A549 (cell line): ENCODE measurements around the gene FRRS1L. TPM values are rescaled to one million over a fixed set of nuclear protein-coding genes. Genes with fewer than 3 reads are reported as not detected.

Experiments
- ATAC-seq, 2 experiments: fragments of 200-7000 bp in 1 of 2; fragments of >200 bp in 1 of 2; cut with Nextera tagmentation in 1 of 2; cut with Tn5 transposase in 1 of 2; 3 replicates each; pipeline versions ENCODE4 v1.8.0 to v1.9.1; 2018 to 2020; ENCODE audit warnings: mild to moderate bottlenecking in 1 of 2, moderate library complexity in 1 of 2
- CTCF ChIA-PET: fragments of 300-600 bp; sonication (Branson Sonifier 250); formaldehyde crosslinking; extraction: SDS; loops from one replicate; lab custom pipeline; 2021; ENCODE audit warnings: antibody characterized with exemption, inconsistent platforms; lab: Yijun Ruan, JAX
- POLR2A ChIA-PET: fragments of 350-600 bp; formaldehyde crosslinking; extraction: SDS; loops from one replicate; lab custom pipeline; 2021; ENCODE audit warnings: antibody characterized with exemption, inconsistent platforms; lab: Yijun Ruan, JAX
- DNase-seq, 2 experiments: peaks; one replicate each; pipeline versions ENCODE4 v3.0.0 to v3.0.0-alpha.2; 2011 to 2016; ENCODE audit warnings: low read depth in 1 of 2, low spot score in 1 of 2
- FAIRE-seq: peaks from 2 replicates; lab custom pipeline; 2011; peaks lifted over from hg19 to GRCh38; lab: Jason Lieb, UNC
- H3K27ac ChIP-seq, 2 experiments: fragments of >200 bp; sonication (Bioruptor Twin); formaldehyde crosslinking; 3 replicates each; pipeline ENCODE4 v1.5.1; 2016 to 2017
- H3K4me1 ChIP-seq: fragments of >200 bp; sonication (Bioruptor Twin); formaldehyde crosslinking; 3 replicates; pipeline ENCODE4 v1.6.1; 2016
- H3K4me2 ChIP-seq: fragments of >200 bp; sonication (Bioruptor Twin); formaldehyde crosslinking; 3 replicates; pipeline ENCODE4 v1.6.1; 2016
- H3K4me3 ChIP-seq: fragments of >200 bp; sonication (Bioruptor Twin); formaldehyde crosslinking; 3 replicates; pipeline ENCODE4 v1.5.1; 2016
- H3K9me3 ChIP-seq: fragments of >200 bp; sonication (Bioruptor Twin); formaldehyde crosslinking; 3 replicates; pipeline ENCODE4 v1.6.1; 2016
- BHLHE40 ChIP-seq: IDR thresholded peaks from 2 replicates; pipeline ENCODE4 v1.6.1; 2012; ENCODE audit warnings: low read depth, low read length, inconsistent platforms
- CHD2 ChIP-seq: fragments of 150-350 bp; IDR thresholded peaks from 2 replicates; pipeline ENCODE4 v1.6.1; 2014; ENCODE audit warnings: low read length; ENCODE audit not compliant: partially characterized antibody
- EP300 ChIP-seq, 2 experiments: fragments of >200 bp; sonication (Bioruptor Twin); formaldehyde crosslinking; IDR thresholded peaks; 2 replicates in 1 of 2; 3 replicates in 1 of 2; pipeline ENCODE4 v1.6.1; 2016 to 2017
- FOSB ChIP-seq: fragments of 250-450 bp; sonication (Bioruptor Pico); IDR thresholded peaks from 2 replicates; pipeline ENCODE4 v1.5.0; 2020; ENCODE audit warnings: mild to moderate bottlenecking, moderate library complexity
- FOSL2 ChIP-seq, 2 experiments: fragments of 450-650 bp in 1 of 2; fragments of >200 bp in 1 of 2; sonication (Bioruptor Twin) in 1 of 2; formaldehyde crosslinking; IDR thresholded peaks; 2 replicates each; pipeline versions ENCODE4 v1.5.0 to v1.6.1; 2016 to 2020; ENCODE audit warnings: mild to moderate bottlenecking in 1 of 2, moderate library complexity in 1 of 2
- HOXA7 ChIP-seq: fragments of 250-450 bp; sonication (Bioruptor Pico); IDR thresholded peaks from 2 replicates; pipeline ENCODE4 v1.5.0; 2020; ENCODE audit warnings: mild to moderate bottlenecking, moderate library complexity
- HOXB5 ChIP-seq: fragments of 250-450 bp; sonication (Bioruptor Pico); IDR thresholded peaks from 2 replicates; pipeline ENCODE4 v1.5.0; 2020; ENCODE audit warnings: mild to moderate bottlenecking, moderate library complexity
- JUNB ChIP-seq: fragments of >200 bp; sonication (Bioruptor Twin); formaldehyde crosslinking; IDR thresholded peaks from 2 replicates; pipeline ENCODE4 v1.6.1; 2016
- MAFK ChIP-seq: fragments of 450-650 bp; IDR thresholded peaks from 2 replicates; pipeline ENCODE4 v1.6.1; 2014; ENCODE audit not compliant: partially characterized antibody
- NPAS2 ChIP-seq: fragments of 250-450 bp; sonication (Bioruptor Pico); IDR thresholded peaks from 2 replicates; pipeline ENCODE4 v1.8.0; 2022; ENCODE audit warnings: mild to moderate bottlenecking, moderate library complexity, borderline replicate concordance
- POLR2A ChIP-seq: IDR thresholded peaks from 2 replicates; pipeline ENCODE4 v1.6.1; 2012; ENCODE audit warnings: mild to moderate bottlenecking, low read length
- RAD21 ChIP-seq, 2 experiments: fragments of >200 bp in 1 of 2; sonication (Bioruptor Twin) in 1 of 2; formaldehyde crosslinking in 1 of 2; IDR thresholded peaks in 1 of 2; conservative IDR thresholded peaks in 1 of 2; 2 replicates in 1 of 2; 3 replicates in 1 of 2; pipeline ENCODE4 v1.6.1; 2012 to 2018; ENCODE audit warnings: inconsistent platforms in 1 of 2
- SMC3 ChIP-seq: fragments of >200 bp; sonication (Bioruptor Twin); formaldehyde crosslinking; IDR thresholded peaks from 3 replicates; pipeline ENCODE4 v1.6.1; 2018; ENCODE audit warnings: inconsistent platforms
- SREBF2 ChIP-seq: fragments of 450-650 bp; IDR thresholded peaks from 2 replicates; pipeline ENCODE4 v1.6.1; 2014; ENCODE audit warnings: mild to moderate bottlenecking, moderate library complexity
- TP53 ChIP-seq: fragments of 250-450 bp; sonication (Bioruptor Pico); IDR thresholded peaks from 2 replicates; pipeline ENCODE4 v1.5.0; 2021; ENCODE audit warnings: mild to moderate bottlenecking, moderate library complexity
- ZSCAN20 ChIP-seq: fragments of 250-450 bp; sonication (Bioruptor Pico); IDR thresholded peaks from 2 replicates; pipeline ENCODE4 v1.8.0; 2022; ENCODE audit warnings: mild to moderate bottlenecking, moderate library complexity
- WGBS: methylation state at CpG from one replicate; pipeline ENCODE4 v1.1.6; 2017; ENCODE audit errors: missing lambda C conversion rate; 5-methylcytosine and 5-hydroxymethylcytosine counted together
- polyA plus RNA-seq, 4 experiments: library from polyadenylated mRNA; depleted of rRNA in 3 of 4; stranded (reverse); fragments of >200 nt; fragmentation: RNase III in 1 of 4; extraction: RNeasy Plus Mini Kit Qiagen cat#74134 plus additional on column Dnase treatment in 1 of 4; gene quantifications; 2 replicates in 3 of 4; 3 replicates in 1 of 4; pipeline ENCODE4 v1.2.3, GENCODE V29; 2011 to 2017
- TF ChIP-seq, protein P1 (sequence below): fragments of >200 bp; sonication (Bioruptor Twin); formaldehyde crosslinking; IDR thresholded peaks from 3 replicates; pipeline ENCODE4 v1.5.1; 2016
- TF ChIP-seq, protein P2 (sequence below): fragments of 250-450 bp; sonication (Bioruptor Pico); IDR thresholded peaks from 2 replicates; pipeline ENCODE4 v1.5.0; 2020; ENCODE audit warnings: low read depth, mild to moderate bottlenecking, moderate library complexity
- TF ChIP-seq, protein P3 (sequence below): fragments of 450-650 bp; IDR thresholded peaks from 2 replicates; pipeline ENCODE4 v1.6.1; 2014; ENCODE audit warnings: antibody characterized with exemption

Gene FRRS1L
- polyA plus RNA-seq, 2 of the 4 experiments (the other 2 are of a cell fraction): 0.54 to 1.5 TPM

- TF ChIP-seq, protein P1, sequence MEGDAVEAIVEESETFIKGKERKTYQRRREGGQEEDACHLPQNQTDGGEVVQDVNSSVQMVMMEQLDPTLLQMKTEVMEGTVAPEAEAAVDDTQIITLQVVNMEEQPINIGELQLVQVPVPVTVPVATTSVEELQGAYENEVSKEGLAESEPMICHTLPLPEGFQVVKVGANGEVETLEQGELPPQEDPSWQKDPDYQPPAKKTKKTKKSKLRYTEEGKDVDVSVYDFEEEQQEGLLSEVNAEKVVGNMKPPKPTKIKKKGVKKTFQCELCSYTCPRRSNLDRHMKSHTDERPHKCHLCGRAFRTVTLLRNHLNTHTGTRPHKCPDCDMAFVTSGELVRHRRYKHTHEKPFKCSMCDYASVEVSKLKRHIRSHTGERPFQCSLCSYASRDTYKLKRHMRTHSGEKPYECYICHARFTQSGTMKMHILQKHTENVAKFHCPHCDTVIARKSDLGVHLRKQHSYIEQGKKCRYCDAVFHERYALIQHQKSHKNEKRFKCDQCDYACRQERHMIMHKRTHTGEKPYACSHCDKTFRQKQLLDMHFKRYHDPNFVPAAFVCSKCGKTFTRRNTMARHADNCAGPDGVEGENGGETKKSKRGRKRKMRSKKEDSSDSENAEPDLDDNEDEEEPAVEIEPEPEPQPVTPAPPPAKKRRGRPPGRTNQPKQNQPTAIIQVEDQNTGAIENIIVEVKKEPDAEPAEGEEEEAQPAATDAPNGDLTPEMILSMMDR: no peak
Observed at GRCh38 chr9:109162677-109163076, 4.4 kb downstream of the FRRS1L start (continued).

DNA sequence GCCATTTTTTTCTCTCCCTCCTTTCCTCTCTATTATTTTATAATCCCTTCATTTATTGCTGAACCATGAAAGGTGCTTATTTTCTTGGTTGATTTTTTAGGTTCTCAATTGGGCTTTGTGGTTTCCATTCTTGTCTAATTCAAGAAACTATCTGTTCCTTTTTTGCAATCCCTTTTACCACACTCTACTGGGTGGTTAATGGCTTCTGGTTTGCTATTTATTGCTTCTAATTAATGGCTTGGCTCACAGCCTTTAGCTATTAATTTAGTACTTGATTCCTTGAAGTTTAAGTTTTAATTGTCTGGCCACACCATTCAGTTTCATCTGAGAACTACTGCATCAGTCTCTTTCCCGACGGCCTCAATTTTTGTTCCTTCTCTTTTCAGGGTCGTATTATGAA is 5.6 kb downstream of the FRRS1L start:
- Histone ChIP-seq H3K4me3 (no peak overlapping the region), H3K9me3 (no peaks in the 10 kb centered on the region), H3K4me1 (no peaks in the 10 kb centered on the region), H3K4me2 (no peak overlapping the region), H3K27ac (no peak overlapping the region)
- DNase-seq: no peak
- no peak for FAIRE-seq
- ChIA-PET CTCF (interaction anchor here (0.7 to 3.1 kb wide), 3 partner anchors 8 to 359 kb away, joined by 4 to 10 read pairs (median 4); no protein-coding TSS in a partner anchor), POLR2A (no interaction called here)
- ATAC-seq: no peak
- WGBS: 83% methylated on average over 3 of the region's 3 CpGs
- TF ChIP-seq JUNB (no peak), SMC3 (no peak), HOXB5 (CRISPR knock-in tag) (no peak), ZSCAN20 (CRISPR knock-in tag) (no peak), TP53 (CRISPR knock-in tag) (no peak), MAFK (no peak), HOXA7 (CRISPR knock-in tag) (no peak), POLR2A (no peak), CHD2 (no peak), RAD21 (conservative IDR thresholded peaks at IDR 0.05 in 1 of 2, IDR thresholded peaks at IDR 0.05 in 1 of 2) (no peak), SREBF2 (no peak), FOSB (CRISPR knock-in tag) (no peak)
- TF ChIP-seq, protein P2, sequence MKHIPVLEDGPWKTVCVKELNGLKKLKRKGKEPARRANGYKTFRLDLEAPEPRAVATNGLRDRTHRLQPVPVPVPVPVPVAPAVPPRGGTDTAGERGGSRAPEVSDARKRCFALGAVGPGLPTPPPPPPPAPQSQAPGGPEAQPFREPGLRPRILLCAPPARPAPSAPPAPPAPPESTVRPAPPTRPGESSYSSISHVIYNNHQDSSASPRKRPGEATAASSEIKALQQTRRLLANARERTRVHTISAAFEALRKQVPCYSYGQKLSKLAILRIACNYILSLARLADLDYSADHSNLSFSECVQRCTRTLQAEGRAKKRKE (CRISPR knock-in tag): no peak
- TF ChIP-seq, protein P3, sequence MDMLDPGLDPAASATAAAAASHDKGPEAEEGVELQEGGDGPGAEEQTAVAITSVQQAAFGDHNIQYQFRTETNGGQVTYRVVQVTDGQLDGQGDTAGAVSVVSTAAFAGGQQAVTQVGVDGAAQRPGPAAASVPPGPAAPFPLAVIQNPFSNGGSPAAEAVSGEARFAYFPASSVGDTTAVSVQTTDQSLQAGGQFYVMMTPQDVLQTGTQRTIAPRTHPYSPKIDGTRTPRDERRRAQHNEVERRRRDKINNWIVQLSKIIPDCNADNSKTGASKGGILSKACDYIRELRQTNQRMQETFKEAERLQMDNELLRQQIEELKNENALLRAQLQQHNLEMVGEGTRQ: no peak

- CTCF ChIA-PET: interaction anchor here (0.6 to 1.3 kb wide), 3 partner anchors 40 to 281 kb away, joined by 3 to 5 read pairs (median 3); partner anchors contain the start of gene TMEM245
- WGBS: 80% methylated on average over 4 of the region's 4 CpGs
- POLR2A ChIA-PET: no interaction called here
Observed at GRCh38 chr9:109159583-109159982, 7.5 kb downstream of the FRRS1L start.

More at GRCh38 chr9:109159583-109159982, 7.5 kb downstream of the FRRS1L start:
- Histone ChIP-seq H3K4me1 (no peaks in the 10 kb centered on the region), H3K4me3 (no peak overlapping the region)
- FAIRE-seq: no peak
- TF ChIP-seq FOSL2 (IDR thresholded peaks at IDR 0.05): no peak
- no peak for TF ChIP-seq FOSL2 (CRISPR knock-in tag; IDR thresholded peaks at IDR 0.05)
- TF ChIP-seq, protein P3: no peak
- TF ChIP-seq BHLHE40: no peak
- no peak for TF ChIP-seq SMC3
- TF ChIP-seq, protein P1: no peak
- TF ChIP-seq MAFK: no peak
- TF ChIP-seq RAD21 (conservative IDR thresholded peaks at IDR 0.05 in 1 of 2, IDR thresholded peaks at IDR 0.05 in 1 of 2): no peak
- no peak for TF ChIP-seq ZSCAN20 (CRISPR knock-in tag)
- no peak for TF ChIP-seq NPAS2
- TF ChIP-seq EP300 (IDR thresholded peaks at IDR 0.05): no peak
- TF ChIP-seq, protein P2 (CRISPR knock-in tag): no peak
- TF ChIP-seq, all 56 proteins: peak for 0
- Histone ChIP-seq H3K4me2 (no peak overlapping the region), H3K27ac (no peak overlapping the region), H3K9me3 (no peaks in the 10 kb centered on the region)
- ATAC-seq: no peak
- DNase-seq: no peak
